Mesenteric fat pad (tissue), 1 donor: ENCODE measurements around the gene VDAC1. TPM values are rescaled to one million over a fixed set of nuclear protein-coding genes. Genes with fewer than 3 reads are reported as not detected.
"Not testable (repeated sequence)": the region's sequence is repeated elsewhere in the genome, so short reads cannot be mapped to it uniquely, and the experiment has no call there.

Experiments used
- DNase-seq: peaks from one replicate; pipeline ENCODE4 v3.0.0-alpha.2; 2020; ENCODE audit warnings: low spot score
- total RNA-seq: library from RNA; stranded (reverse); fragmentation: NEBNext Ultra II Directional; extraction: Animal tissue kit (Norgen Biotek cat#: 25700); gene quantifications from one replicate; pipeline ENCODE4 v1.2.1, GENCODE V29; 2021
- donor health status: DM: yes; HTN: yes; CAD: no.

Gene VDAC1
- total RNA-seq, 1 donor from 2014 or later, result 165 TPM

GRCh38 chr5:133968204-133968980 is 36.4 kb downstream of the VDAC1 start, which contains the start of gene C5orf15:
Gene C5orf15, minus strand, starts transcription at chr5:133968625. Its CDS starts 41 bp downstream, at chr5:133968584.
- peak; percentile 96 for DNase-seq

- DNase-seq, result no peak
Observed at GRCh38 chr5:133967698-133968203, 37.0 kb downstream of the VDAC1 start.

GRCh38 chr5:133967124-133967523 is 37.7 kb downstream of the VDAC1 start:
- no peak for DNase-seq

GRCh38 chr5:133966090-133966489 is 38.7 kb downstream of the VDAC1 start:
- no peak for DNase-seq

GRCh38 chr5:133963493-133964128 is 41.2 kb downstream of the VDAC1 start:
- no peak for DNase-seq

GRCh38 chr5:133962801-133963476 is 41.8 kb downstream of the VDAC1 start:
- no peak for DNase-seq

GRCh38 chr5:133962131-133962530 is 42.6 kb downstream of the VDAC1 start:
- no peak for DNase-seq

GRCh38 chr5:133959643-133960042 is 45.1 kb downstream of the VDAC1 start:
- DNase-seq, result no peak

- DNase-seq, result no peak
Observed at GRCh38 chr5:133957591-133957990, 47.2 kb downstream of the VDAC1 start.

- DNase-seq, result no peak
Observed at GRCh38 chr5:133957080-133957479, 47.7 kb downstream of the VDAC1 start.

- DNase-seq, result not testable (repeated sequence)
Observed at GRCh38 chr5:133956196-133956595, 48.6 kb downstream of the VDAC1 start.

- no peak for DNase-seq
Observed at GRCh38 chr5:133953568-133954145, 51.1 kb downstream of the VDAC1 start.

- DNase-seq, result peak; percentile 82
Observed at GRCh38 chr5:133952729-133953567, 51.8 kb downstream of the VDAC1 start.

- peak; percentile 73 for DNase-seq
Observed at GRCh38 chr5:133950821-133951612, 53.8 kb downstream of the VDAC1 start.

GRCh38 chr5:133948721-133949120 is 56.1 kb downstream of the VDAC1 start:
- DNase-seq, result no peak

GRCh38 chr5:133947431-133947841 is 57.3 kb downstream of the VDAC1 start:
- no peak for DNase-seq

GRCh38 chr5:133945568-133945967 is 59.2 kb downstream of the VDAC1 start:
- no peak for DNase-seq

GRCh38 chr5:133944263-133945185 is 60.3 kb downstream of the VDAC1 start:
- peak; percentile 72 for DNase-seq

GRCh38 chr5:133943475-133943817 is 61.3 kb downstream of the VDAC1 start:
- peak; percentile 69 for DNase-seq
